GM12874 (cell line): ENCODE results near the gene ARRDC1.

Experiments
- TF ChIP-seq, protein P1 (sequence below): IDR thresholded peaks from 2 replicates; pipeline ENCODE4 v1.5.1; 2011; ENCODE audit warnings: low read depth, mild to moderate bottlenecking, control low read depth, low read length, moderate library complexity; ENCODE audit not compliant: insufficient read depth

ARRDC1 gene

DNA sequence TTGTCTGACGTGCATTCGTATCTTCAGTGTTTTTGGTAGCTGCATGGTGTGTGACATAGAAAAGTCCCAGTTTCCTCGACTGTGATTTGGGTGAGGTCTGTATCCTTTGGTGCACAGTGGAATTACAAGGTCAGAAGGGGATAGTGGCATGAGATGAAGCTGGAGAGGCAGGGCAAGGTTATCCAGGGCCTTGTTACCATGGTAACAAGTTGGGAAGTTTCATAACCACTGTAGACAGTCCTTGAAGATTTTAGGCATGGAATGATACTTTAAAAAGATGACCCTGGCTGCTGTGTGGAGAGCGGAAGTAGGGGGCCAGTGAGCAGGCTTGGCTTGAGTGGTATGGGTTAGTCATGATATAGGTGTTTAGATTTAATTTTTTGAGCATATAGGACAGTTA is 25.2 kb downstream of the ARRDC1 start:
- TF ChIP-seq, protein P1, sequence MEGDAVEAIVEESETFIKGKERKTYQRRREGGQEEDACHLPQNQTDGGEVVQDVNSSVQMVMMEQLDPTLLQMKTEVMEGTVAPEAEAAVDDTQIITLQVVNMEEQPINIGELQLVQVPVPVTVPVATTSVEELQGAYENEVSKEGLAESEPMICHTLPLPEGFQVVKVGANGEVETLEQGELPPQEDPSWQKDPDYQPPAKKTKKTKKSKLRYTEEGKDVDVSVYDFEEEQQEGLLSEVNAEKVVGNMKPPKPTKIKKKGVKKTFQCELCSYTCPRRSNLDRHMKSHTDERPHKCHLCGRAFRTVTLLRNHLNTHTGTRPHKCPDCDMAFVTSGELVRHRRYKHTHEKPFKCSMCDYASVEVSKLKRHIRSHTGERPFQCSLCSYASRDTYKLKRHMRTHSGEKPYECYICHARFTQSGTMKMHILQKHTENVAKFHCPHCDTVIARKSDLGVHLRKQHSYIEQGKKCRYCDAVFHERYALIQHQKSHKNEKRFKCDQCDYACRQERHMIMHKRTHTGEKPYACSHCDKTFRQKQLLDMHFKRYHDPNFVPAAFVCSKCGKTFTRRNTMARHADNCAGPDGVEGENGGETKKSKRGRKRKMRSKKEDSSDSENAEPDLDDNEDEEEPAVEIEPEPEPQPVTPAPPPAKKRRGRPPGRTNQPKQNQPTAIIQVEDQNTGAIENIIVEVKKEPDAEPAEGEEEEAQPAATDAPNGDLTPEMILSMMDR: no peak

DNA sequence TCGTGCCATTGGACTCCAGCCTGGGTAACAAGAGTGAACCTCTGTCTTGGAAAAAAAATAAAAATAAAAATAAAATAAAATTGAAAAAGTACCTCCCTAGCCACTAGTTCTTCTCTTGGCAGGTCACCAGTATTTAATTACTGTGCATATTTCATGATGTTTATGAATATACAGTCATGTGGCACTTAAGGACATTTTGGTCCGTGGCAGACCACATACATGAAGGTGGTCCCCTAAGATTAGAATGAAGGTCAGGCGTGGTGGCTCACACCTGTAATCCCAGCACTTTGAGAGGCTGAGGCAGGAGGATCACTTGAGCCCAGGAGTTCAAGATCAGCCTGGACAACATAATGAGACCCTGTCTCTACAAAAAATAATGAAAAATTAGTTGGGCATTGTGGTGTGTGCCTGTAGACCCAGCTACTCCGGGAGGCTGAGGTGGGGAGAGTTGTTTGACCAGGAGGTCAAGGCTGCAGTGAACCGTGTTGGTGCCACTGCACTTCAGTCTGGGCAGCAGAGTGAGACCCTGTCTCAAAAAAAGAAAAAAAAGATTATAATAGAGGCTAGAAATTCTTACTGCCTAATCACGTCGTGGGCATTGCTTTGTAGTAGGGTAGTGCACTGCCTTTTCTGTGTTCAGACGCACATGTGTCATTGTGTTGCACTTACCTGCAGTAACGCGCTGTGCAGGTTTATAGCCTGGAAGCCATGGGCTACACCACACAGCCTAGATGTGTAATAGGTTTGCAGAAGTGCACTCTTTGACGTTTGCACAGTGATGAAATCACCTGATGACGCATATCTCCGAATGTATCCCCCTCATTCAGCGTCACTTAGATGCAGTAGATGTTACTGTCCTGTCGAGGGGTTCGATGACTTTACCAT is 26.1 kb downstream of the ARRDC1 start:
- TF ChIP-seq, protein P1: no peak

DNA sequence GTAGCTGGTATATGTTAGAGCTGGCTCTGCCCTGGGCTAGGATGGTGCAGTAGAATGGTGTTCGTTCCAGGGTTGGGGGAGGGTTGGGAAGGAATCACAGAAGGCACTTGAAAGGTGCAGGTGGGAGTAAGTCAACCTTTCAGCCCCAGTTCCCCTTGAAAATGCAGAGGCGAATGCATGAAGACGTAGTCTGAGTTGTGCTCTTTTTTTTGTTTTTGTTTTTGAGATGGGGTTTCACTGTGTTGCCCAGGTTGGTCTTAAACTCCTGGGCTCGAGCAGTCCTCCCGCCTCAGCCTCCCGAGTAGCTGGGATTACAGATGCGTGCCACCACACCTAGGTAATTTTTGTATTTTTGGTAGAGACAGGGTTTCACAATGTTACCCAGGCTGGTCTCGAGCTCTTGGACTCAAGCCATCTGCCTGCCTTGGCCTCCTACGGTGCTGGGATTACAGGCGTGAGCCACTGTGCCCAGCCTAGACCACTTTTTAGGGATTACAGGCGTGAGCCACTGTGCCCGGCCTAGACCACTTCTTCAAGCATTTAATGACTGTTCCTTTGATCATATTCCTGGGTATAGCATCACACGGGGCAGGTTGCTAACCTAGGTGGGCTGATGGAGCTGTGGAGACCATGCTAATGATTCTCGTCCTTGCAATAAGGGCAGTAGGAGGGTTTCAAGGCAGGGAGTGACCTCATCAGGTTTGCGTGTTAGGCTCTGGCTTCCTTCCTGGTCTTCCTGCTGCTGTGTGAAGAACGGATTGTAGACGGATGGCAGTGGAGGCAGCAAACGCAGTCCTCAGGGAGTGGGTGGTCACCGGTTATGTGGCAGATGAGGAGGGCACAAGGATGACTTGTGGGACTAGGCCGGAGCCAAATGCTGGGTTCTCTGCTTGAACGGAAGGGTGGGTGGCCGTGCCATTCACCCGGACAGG is 27.0 kb downstream of the ARRDC1 start:
- TF ChIP-seq, protein P1: no peak

DNA sequence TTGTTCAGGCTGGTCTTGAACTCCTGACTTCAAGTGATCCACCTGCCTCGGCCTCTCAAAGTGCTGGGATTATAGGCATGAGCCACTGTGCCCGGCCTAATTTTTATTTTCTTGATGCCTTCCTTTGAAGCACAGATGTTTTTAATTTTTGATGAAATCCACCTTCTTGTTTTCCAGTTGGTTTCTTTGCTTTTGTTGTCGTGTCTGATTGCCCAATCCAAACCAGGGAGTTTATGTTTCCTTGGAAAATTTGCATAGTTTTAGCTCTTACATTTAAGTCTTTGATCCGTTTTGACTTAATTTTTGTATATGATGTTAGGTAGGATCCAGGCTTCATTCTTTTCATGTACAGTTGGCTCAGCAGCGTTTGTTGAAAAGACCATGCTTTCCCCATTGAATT is 28.5 kb downstream of the ARRDC1 start:
- TF ChIP-seq, protein P1: no peak

DNA sequence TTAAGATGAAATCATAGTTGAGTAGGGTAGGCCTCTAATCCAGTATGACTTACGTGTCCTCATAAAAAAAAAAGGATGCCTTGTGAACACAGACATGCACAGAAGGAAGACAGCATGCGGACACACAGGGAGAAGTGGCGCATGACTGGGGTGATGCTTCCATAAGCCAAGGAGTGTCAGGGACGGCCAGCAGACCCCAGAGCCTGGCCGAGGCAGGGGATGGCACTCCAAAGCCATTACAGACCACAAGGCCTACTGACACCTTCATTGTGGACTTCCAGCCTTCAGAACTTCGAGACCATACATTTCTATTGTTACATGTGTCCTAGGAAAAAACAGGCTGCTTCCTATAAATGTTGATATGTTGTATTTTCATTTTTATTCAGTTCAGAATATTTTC is 33.2 kb downstream of the ARRDC1 start:
- TF ChIP-seq, protein P1: no peak

DNA sequence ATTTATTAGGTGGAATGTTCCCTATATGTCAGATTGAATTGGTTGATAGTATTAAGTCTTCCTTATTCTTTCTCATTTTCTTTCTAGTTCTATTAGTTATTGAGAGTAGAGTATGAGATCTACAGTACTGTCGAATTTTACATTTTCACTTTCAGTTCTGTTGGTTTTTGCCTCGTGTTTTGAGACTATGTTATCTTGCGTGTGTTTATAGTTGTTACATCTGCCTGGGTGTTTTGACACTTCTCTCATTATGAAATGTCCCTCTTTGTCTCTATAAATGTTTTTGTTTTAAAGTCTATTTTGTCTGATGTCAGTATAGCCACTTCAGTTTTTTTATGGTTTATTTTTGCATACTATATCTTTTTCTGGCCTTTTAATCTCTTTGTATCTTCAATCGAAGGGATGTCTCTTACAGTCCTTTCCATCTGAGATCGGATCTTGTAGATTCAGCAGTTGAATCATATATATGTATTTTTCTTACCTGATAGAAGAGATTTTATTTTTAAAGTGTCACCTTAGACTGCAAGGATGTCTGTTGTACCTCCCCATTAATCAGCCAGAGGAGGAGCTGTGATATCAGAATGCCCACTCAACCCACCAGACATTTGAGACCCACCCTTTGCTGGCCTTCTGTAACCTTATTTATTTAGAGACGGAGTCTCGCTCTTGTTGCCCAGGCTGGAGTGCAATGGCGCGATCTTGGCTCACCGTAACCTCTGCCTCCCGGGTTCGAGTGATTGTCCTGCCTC is 34.0 kb downstream of the ARRDC1 start:
- TF ChIP-seq, protein P1: no peak
